Measurements from ENCODE around the gene NRCAM. TPM values are rescaled to one million over a fixed set of nuclear protein-coding genes. Genes with fewer than 3 reads are reported as not detected.
"Not testable (repeated sequence)": the region's sequence is repeated elsewhere in the genome, so short reads cannot be mapped to it uniquely, and the experiment has no call there.

The NRCAM gene
- total and polyA plus RNA-seq, 2 donors: 4.7 to 13.9 TPM

GRCh38 chr7:108270385-108271015 is 185.7 kb downstream of the NRCAM start:
- Histone ChIP-seq H3K36me3 (ENCODE audit: control insufficient read depth in 2 of 2, insufficient read depth in 2 of 2, low read length in 1 of 2) (no peaks in the 10 kb centered on the region), H3K4me3 (ENCODE audit: low read length in 2 of 2) (no peak overlapping the region), H3K4me1 (ENCODE audit: control insufficient read depth in 2 of 2, insufficient read depth in 2 of 2, low read length in 2 of 2) (no peaks in the 10 kb centered on the region), H3K27ac (ENCODE audit: low read depth in 1 of 2, low read length in 1 of 2) (no peak overlapping the region), H3K27me3 (ENCODE audit: control insufficient read depth in 2 of 2, insufficient read depth in 1 of 2, low read length in 1 of 2) (no peaks in the 10 kb centered on the region), H3K9me3 (ENCODE audit: control insufficient read depth in 2 of 2, insufficient read depth in 1 of 2, low read length in 1 of 2) (no peaks in the 10 kb centered on the region)
- no peak for DNase-seq (ENCODE audit: low read depth in 6 of 9, low spot score in 9 of 9)
- 32% methylated on average over 5 of the region's 5 CpGs for WGBS

- WGBS: 86% methylated on average over 6 of the region's 6 CpGs
- Histone ChIP-seq H3K9me3 (ENCODE audit: control insufficient read depth in 2 of 2, insufficient read depth in 1 of 2, low read length in 1 of 2) (no peaks in the 10 kb centered on the region), H3K4me3 (ENCODE audit: low read length in 2 of 2) (no peak overlapping the region), H3K27me3 (ENCODE audit: control insufficient read depth in 2 of 2, insufficient read depth in 1 of 2, low read length in 1 of 2) (no peaks in the 10 kb centered on the region), H3K4me1 (ENCODE audit: control insufficient read depth in 2 of 2, insufficient read depth in 2 of 2, low read length in 2 of 2) (peaks cover 0 to 3% of the 10 kb centered on the region in 2 donors), H3K36me3 (ENCODE audit: control insufficient read depth in 2 of 2, insufficient read depth in 2 of 2, low read length in 1 of 2) (no peaks in the 10 kb centered on the region), H3K27ac (ENCODE audit: low read depth in 1 of 2, low read length in 1 of 2) (no peak overlapping the region)
- DNase-seq (ENCODE audit: low read depth in 6 of 9, low spot score in 9 of 9): no peak
Measured at GRCh38 chr7:108268200-108268820, 187.9 kb downstream of the NRCAM start.

- Histone ChIP-seq H3K4me1 (ENCODE audit: control insufficient read depth in 2 of 2, insufficient read depth in 2 of 2, low read length in 2 of 2) (peaks cover 0 to 7% of the 10 kb centered on the region in 2 donors), H3K27ac (ENCODE audit: low read depth in 1 of 2, low read length in 1 of 2) (no peak overlapping the region), H3K9me3 (ENCODE audit: control insufficient read depth in 2 of 2, insufficient read depth in 1 of 2, low read length in 1 of 2) (no peaks in the 10 kb centered on the region), H3K4me3 (ENCODE audit: low read length in 2 of 2) (no peak overlapping the region), H3K36me3 (ENCODE audit: control insufficient read depth in 2 of 2, insufficient read depth in 2 of 2, low read length in 1 of 2) (no peaks in the 10 kb centered on the region), H3K27me3 (ENCODE audit: control insufficient read depth in 2 of 2, insufficient read depth in 1 of 2, low read length in 1 of 2) (no peaks in the 10 kb centered on the region)
- no peak for DNase-seq (ENCODE audit: low read depth in 6 of 9, low spot score in 9 of 9)
- WGBS: 99% methylated on average over 1 of the region's 1 CpG
Measured at GRCh38 chr7:108267615-108268014, 188.6 kb downstream of the NRCAM start.

GRCh38 chr7:108266491-108266890 is 189.7 kb downstream of the NRCAM start:
- WGBS: 63% methylated on average over 3 of the region's 3 CpGs
- no peak for DNase-seq (ENCODE audit: low read depth in 6 of 9, low spot score in 9 of 9)
- Histone ChIP-seq H3K4me3 (ENCODE audit: low read length in 2 of 2) (no peak overlapping the region), H3K27me3 (ENCODE audit: control insufficient read depth in 2 of 2, insufficient read depth in 1 of 2, low read length in 1 of 2) (no peaks in the 10 kb centered on the region), H3K9me3 (ENCODE audit: control insufficient read depth in 2 of 2, insufficient read depth in 1 of 2, low read length in 1 of 2) (no peaks in the 10 kb centered on the region), H3K36me3 (ENCODE audit: control insufficient read depth in 2 of 2, insufficient read depth in 2 of 2, low read length in 1 of 2) (no peaks in the 10 kb centered on the region), H3K4me1 (ENCODE audit: control insufficient read depth in 2 of 2, insufficient read depth in 2 of 2, low read length in 2 of 2) (peaks cover 0 to 7% of the 10 kb centered on the region in 2 donors), H3K27ac (ENCODE audit: low read depth in 1 of 2, low read length in 1 of 2) (no peak overlapping the region)

GRCh38 chr7:108266035-108266434 is 190.2 kb downstream of the NRCAM start:
- no peak overlapping the region for H3K27ac ChIP-seq (ENCODE audit: low read depth in 1 of 2, low read length in 1 of 2)
- no peaks in the 10 kb centered on the region for H3K9me3 ChIP-seq (ENCODE audit: control insufficient read depth in 2 of 2, insufficient read depth in 1 of 2, low read length in 1 of 2)
- peaks cover 0 to 7% of the 10 kb centered on the region in 2 donors for H3K4me1 ChIP-seq (ENCODE audit: control insufficient read depth in 2 of 2, insufficient read depth in 2 of 2, low read length in 2 of 2)
- H3K4me3 ChIP-seq (ENCODE audit: low read length in 2 of 2): no peak overlapping the region
- no peak for DNase-seq (ENCODE audit: low read depth in 6 of 9, low spot score in 9 of 9)
- no peaks in the 10 kb centered on the region for H3K36me3 ChIP-seq (ENCODE audit: control insufficient read depth in 2 of 2, insufficient read depth in 2 of 2, low read length in 1 of 2)
- no peaks in the 10 kb centered on the region for H3K27me3 ChIP-seq (ENCODE audit: control insufficient read depth in 2 of 2, insufficient read depth in 1 of 2, low read length in 1 of 2)

- Histone ChIP-seq H3K4me1 (ENCODE audit: control insufficient read depth in 2 of 2, insufficient read depth in 2 of 2, low read length in 2 of 2) (peaks cover 0 to 7% of the 10 kb centered on the region in 2 donors), H3K36me3 (ENCODE audit: control insufficient read depth in 2 of 2, insufficient read depth in 2 of 2, low read length in 1 of 2) (no peaks in the 10 kb centered on the region), H3K27ac (ENCODE audit: low read depth in 1 of 2, low read length in 1 of 2) (no peak overlapping the region), H3K27me3 (ENCODE audit: control insufficient read depth in 2 of 2, insufficient read depth in 1 of 2, low read length in 1 of 2) (no peaks in the 10 kb centered on the region), H3K9me3 (ENCODE audit: control insufficient read depth in 2 of 2, insufficient read depth in 1 of 2, low read length in 1 of 2) (no peaks in the 10 kb centered on the region), H3K4me3 (ENCODE audit: low read length in 2 of 2) (no peak overlapping the region)
- 92% methylated on average over 3 of the region's 3 CpGs for WGBS
- no peak for DNase-seq (ENCODE audit: low read depth in 6 of 9, low spot score in 9 of 9)
Measured at GRCh38 chr7:108265007-108265406, 191.2 kb downstream of the NRCAM start.

- H3K36me3 ChIP-seq (ENCODE audit: control insufficient read depth in 2 of 2, insufficient read depth in 2 of 2, low read length in 1 of 2): no peaks in the 10 kb centered on the region
- WGBS: 71% methylated on average over 3 of the region's 3 CpGs
- no peaks in the 10 kb centered on the region for H3K9me3 ChIP-seq (ENCODE audit: control insufficient read depth in 2 of 2, insufficient read depth in 1 of 2, low read length in 1 of 2)
- H3K4me1 ChIP-seq (ENCODE audit: control insufficient read depth in 2 of 2, insufficient read depth in 2 of 2, low read length in 2 of 2): peaks cover 0 to 7% of the 10 kb centered on the region in 2 donors
- no peaks in the 10 kb centered on the region for H3K27me3 ChIP-seq (ENCODE audit: control insufficient read depth in 2 of 2, insufficient read depth in 1 of 2, low read length in 1 of 2)
- H3K4me3 ChIP-seq (ENCODE audit: low read length in 2 of 2): no peak overlapping the region
- DNase-seq (ENCODE audit: low read depth in 6 of 9, low spot score in 9 of 9): peak in 7 of 9 donors; percentile 16 to 71 (median 33)
- H3K27ac ChIP-seq (ENCODE audit: low read depth in 1 of 2, low read length in 1 of 2): peak overlapping the region in 1 of 2 donors; percentile 38
Measured at GRCh38 chr7:108263425-108263824, 192.8 kb downstream of the NRCAM start.

GRCh38 chr7:108261560-108262255 is 194.5 kb downstream of the NRCAM start:
- H3K27ac ChIP-seq (ENCODE audit: low read depth in 1 of 2, low read length in 1 of 2): no peak overlapping the region
- DNase-seq (ENCODE audit: low read depth in 6 of 9, low spot score in 9 of 9): no peak
- no peaks in the 10 kb centered on the region for H3K9me3 ChIP-seq (ENCODE audit: control insufficient read depth in 2 of 2, insufficient read depth in 1 of 2, low read length in 1 of 2)
- H3K36me3 ChIP-seq (ENCODE audit: control insufficient read depth in 2 of 2, insufficient read depth in 2 of 2, low read length in 1 of 2): no peaks in the 10 kb centered on the region
- WGBS: 73% methylated on average over 1 of the region's 1 CpG
- no peaks in the 10 kb centered on the region for H3K27me3 ChIP-seq (ENCODE audit: control insufficient read depth in 2 of 2, insufficient read depth in 1 of 2, low read length in 1 of 2)
- no peak overlapping the region for H3K4me3 ChIP-seq (ENCODE audit: low read length in 2 of 2)
- H3K4me1 ChIP-seq (ENCODE audit: control insufficient read depth in 2 of 2, insufficient read depth in 2 of 2, low read length in 2 of 2): peaks cover 0 to 7% of the 10 kb centered on the region in 2 donors

GRCh38 chr7:108259447-108259846 is 196.8 kb downstream of the NRCAM start:
- H3K27ac ChIP-seq (ENCODE audit: low read depth in 1 of 2, low read length in 1 of 2); H3K36me3 ChIP-seq (ENCODE audit: control insufficient read depth in 2 of 2, insufficient read depth in 2 of 2, low read length in 1 of 2); H3K9me3 ChIP-seq (ENCODE audit: control insufficient read depth in 2 of 2, insufficient read depth in 1 of 2, low read length in 1 of 2); DNase-seq (ENCODE audit: low read depth in 6 of 9, low spot score in 9 of 9); H3K4me1 ChIP-seq (ENCODE audit: control insufficient read depth in 2 of 2, insufficient read depth in 2 of 2, low read length in 2 of 2); H3K27me3 ChIP-seq (ENCODE audit: control insufficient read depth in 2 of 2, insufficient read depth in 1 of 2, low read length in 1 of 2); H3K4me3 ChIP-seq (ENCODE audit: low read length in 2 of 2): not testable (repeated sequence)
- WGBS: 97% methylated on average over 3 of the region's 3 CpGs
